SK-N-SH (cell line): ENCODE data around the gene CACNG4. TPM values are rescaled to one million over a fixed set of nuclear protein-coding genes. Genes with fewer than 3 reads are reported as not detected.

Experiments
- CTCF ChIA-PET: fragments of 300-600, 350-600 bp; formaldehyde crosslinking; extraction: SDS; loops from one replicate; lab custom pipeline; 2021; lab: Yijun Ruan, JAX
- POLR2A ChIA-PET: fragments of 350-600 bp; sonication (Branson Sonifier 250); formaldehyde crosslinking; extraction: SDS; loops from one replicate; lab custom pipeline; 2020; ENCODE audit warnings: antibody characterized with exemption, inconsistent platforms; lab: Yijun Ruan, JAX
- DNase-seq: peaks from one replicate; pipeline ENCODE4 v3.0.0; 2012
- H2AFZ ChIP-seq: fragments of 200-600 bp; sonication (generic); 2 replicates; pipeline ENCODE4 v1.8.1; 2016; ENCODE audit warnings: antibody characterized with exemption, mild to moderate bottlenecking, low read depth
- H3F3A ChIP-seq: fragments of 200-600 bp; sonication (generic); replicated peaks from 2 replicates; pipeline ENCODE3; 2016; ENCODE audit warnings: antibody characterized with exemption, mild to moderate bottlenecking; ENCODE audit not compliant: insufficient read depth
- H3K27ac ChIP-seq, 2 experiments: fragments of 200-500 bp in 1 of 2; fragments of 200-600 bp in 1 of 2; sonication (Bioruptor generic) in 1 of 2; sonication (generic), shearing (Covaris generic) in 1 of 2; 2 replicates each; pipeline versions ENCODE4 v1.5.1 to v1.6.1; 2014 to 2016; ENCODE audit warnings: low read depth in 2 of 2, inconsistent platforms in 1 of 2, low read length in 1 of 2, mild to moderate bottlenecking in 1 of 2, mixed read lengths in 1 of 2
- H3K27me3 ChIP-seq: fragments of 200-600 bp; sonication (generic), shearing (Covaris generic); 2 replicates; pipeline ENCODE4 v1.6.1; 2016; ENCODE audit warnings: mixed run types; ENCODE audit not compliant: insufficient read depth
- H3K36me3 ChIP-seq, 2 experiments: fragments of 200-500 bp in 1 of 2; fragments of 200-600 bp in 1 of 2; sonication (Bioruptor generic) in 1 of 2; sonication (generic) in 1 of 2; replicated peaks in 1 of 2; 2 replicates each; pipeline versions ENCODE3 to v1.5.1; 2014 to 2016; ENCODE audit warnings: low read length in 1 of 2, mild to moderate bottlenecking in 1 of 2; ENCODE audit not compliant: insufficient read depth in 2 of 2, control insufficient read depth in 1 of 2
- H3K4me1 ChIP-seq, 2 experiments: fragments of 200-500 bp in 1 of 2; fragments of 200-600 bp in 1 of 2; sonication (Bioruptor generic) in 1 of 2; sonication (generic), shearing (Covaris generic) in 1 of 2; 2 replicates each; pipeline versions ENCODE4 v1.5.1 to v1.6.1; 2014 to 2016; ENCODE audit warnings: low read depth in 1 of 2, low read length in 1 of 2, mixed run types in 1 of 2; ENCODE audit not compliant: insufficient read depth in 2 of 2, control insufficient read depth in 1 of 2
- H3K4me2 ChIP-seq: fragments of 200-600 bp; sonication (generic), shearing (Covaris generic); 2 replicates; pipeline ENCODE4 v1.6.1; 2017; ENCODE audit warnings: mixed run types
- H3K4me3 ChIP-seq, 2 experiments: fragments of 200-500 bp in 1 of 2; fragments of 200-600 bp in 1 of 2; sonication (Bioruptor generic) in 1 of 2; sonication (generic), shearing (Covaris generic) in 1 of 2; 2 replicates each; pipeline versions ENCODE4 v1.5.1 to v1.8.1; 2014 to 2016; ENCODE audit warnings: low read depth in 2 of 2, inconsistent platforms in 1 of 2, low read length in 1 of 2, mild to moderate bottlenecking in 1 of 2, mixed read lengths in 1 of 2, moderate library complexity in 1 of 2
- H3K79me2 ChIP-seq: fragments of 200-600 bp; sonication (generic); 2 replicates; pipeline ENCODE4 v1.8.1; 2017; ENCODE audit warnings: mild to moderate bottlenecking; ENCODE audit not compliant: insufficient read depth
- H3K9ac ChIP-seq: fragments of 200-600 bp; sonication (generic); 2 replicates; pipeline ENCODE4 v1.6.1; 2017; ENCODE audit warnings: mixed run types
- H3K9me2 ChIP-seq: fragments of 200-600 bp; sonication (generic); 2 replicates; pipeline ENCODE4 v1.6.1; 2017; ENCODE audit warnings: mixed run types
- H3K9me3 ChIP-seq: fragments of 200-600 bp; sonication (generic); 2 replicates; pipeline ENCODE4 v1.6.1; 2017; ENCODE audit warnings: mixed run types, mild to moderate bottlenecking, moderate library complexity
- H4K20me1 ChIP-seq: fragments of 200-600 bp; sonication (generic); 2 replicates; pipeline ENCODE4 v1.6.1; 2017; ENCODE audit warnings: mild to moderate bottlenecking, mixed run types; ENCODE audit not compliant: insufficient read depth
- CTCF ChIP-seq: fragments of 200-600 bp; sonication (generic); IDR thresholded peaks from 2 replicates; pipeline ENCODE4 v1.6.1; 2017; ENCODE audit warnings: antibody characterized with exemption, mild to moderate bottlenecking, moderate library complexity
- EP300 ChIP-seq, 2 experiments: IDR thresholded peaks; 2 replicates each; pipeline versions ENCODE4 v1.4.0 to v1.6.1; 2012; ENCODE audit warnings: borderline replicate concordance in 1 of 2, low read depth in 1 of 2, low read length in 1 of 2
- EZH2phosphoT487 ChIP-seq: fragments of 200-600 bp; sonication (generic); IDR thresholded peaks from 2 replicates; pipeline ENCODE4 v1.6.1; 2017; ENCODE audit warnings: low read depth, mixed run types, mild to moderate bottlenecking, antibody characterized with exemption, moderate library complexity, borderline replicate concordance
- FOXJ3 ChIP-seq: sonication (generic); formaldehyde crosslinking; IDR thresholded peaks from 2 replicates; pipeline ENCODE4 v1.5.1; 2020; ENCODE audit warnings: mild to moderate bottlenecking, missing genetic modification reagents
- GABPA ChIP-seq: IDR thresholded peaks from 2 replicates; pipeline ENCODE4 v1.4.0; 2012; ENCODE audit warnings: low read depth, mild to moderate bottlenecking
- GATA2 ChIP-seq: sonication (generic); formaldehyde crosslinking; IDR thresholded peaks from 2 replicates; pipeline ENCODE4 v1.5.0; 2020; ENCODE audit warnings: mild to moderate bottlenecking, missing genetic modification reagents
- JUND ChIP-seq: IDR thresholded peaks from 2 replicates; pipeline ENCODE4 v1.4.0; 2012
- MXI1 ChIP-seq: IDR thresholded peaks from 2 replicates; pipeline ENCODE4 v1.6.1; 2012; ENCODE audit warnings: mild to moderate bottlenecking, low read depth, low read length, improper control_type of control experiment
- NFIC ChIP-seq: IDR thresholded peaks from 2 replicates; pipeline ENCODE4 v1.4.0; 2012; ENCODE audit warnings: borderline replicate concordance
- PBX3 ChIP-seq: IDR thresholded peaks from 2 replicates; pipeline ENCODE4; 2012
- RAD21 ChIP-seq: IDR thresholded peaks from 2 replicates; pipeline ENCODE4 v1.6.1; 2012; ENCODE audit warnings: mild to moderate bottlenecking, low read length
- RCOR1 ChIP-seq: fragments of 150-350 bp; IDR thresholded peaks from 2 replicates; pipeline ENCODE4 v1.6.1; 2017; ENCODE audit warnings: antibody characterized with exemption, low read length
- SIN3A ChIP-seq: IDR thresholded peaks from 2 replicates; pipeline ENCODE4 v1.6.1; 2012; ENCODE audit warnings: low read depth, mild to moderate bottlenecking, low read length, moderate library complexity, borderline replicate concordance
- SMC3 ChIP-seq: IDR thresholded peaks from 2 replicates; pipeline ENCODE4 v1.6.1; 2012; ENCODE audit warnings: low read depth, low read length, improper control_type of control experiment
- YY1 ChIP-seq: IDR thresholded peaks from 2 replicates; pipeline ENCODE4 v1.4.0; 2012; ENCODE audit warnings: low read depth, mild to moderate bottlenecking
- ZBTB33 ChIP-seq: IDR thresholded peaks from 2 replicates; pipeline ENCODE4 v1.4.0; 2012; ENCODE audit warnings: low read depth, borderline replicate concordance
- WGBS: methylation state at CpG from one replicate; pipeline ENCODE4 v1.1.6; 2017; ENCODE audit warnings: low lambda C conversion rate; 5-methylcytosine and 5-hydroxymethylcytosine counted together
- polyA plus RNA-seq, 3 experiments: library from polyadenylated mRNA; depleted of rRNA; stranded (reverse); fragments of >200 nt; gene quantifications; 2 replicates each; pipeline ENCODE4 v1.2.3, GENCODE V29; 2012
- TF ChIP-seq, protein P1 (sequence below): IDR thresholded peaks from 2 replicates; pipeline ENCODE4 v1.4.0; 2012; ENCODE audit warnings: low read depth
- TF ChIP-seq, protein P2 (sequence below): IDR thresholded peaks from 2 replicates; pipeline ENCODE4 v1.6.1; 2012; ENCODE audit warnings: mild to moderate bottlenecking, low read depth, low read length, moderate library complexity

The CACNG4 gene
- polyA plus RNA-seq, 1 of the 3 experiments (the other 2 are of a cell fraction) = 13.2 TPM

DNA sequence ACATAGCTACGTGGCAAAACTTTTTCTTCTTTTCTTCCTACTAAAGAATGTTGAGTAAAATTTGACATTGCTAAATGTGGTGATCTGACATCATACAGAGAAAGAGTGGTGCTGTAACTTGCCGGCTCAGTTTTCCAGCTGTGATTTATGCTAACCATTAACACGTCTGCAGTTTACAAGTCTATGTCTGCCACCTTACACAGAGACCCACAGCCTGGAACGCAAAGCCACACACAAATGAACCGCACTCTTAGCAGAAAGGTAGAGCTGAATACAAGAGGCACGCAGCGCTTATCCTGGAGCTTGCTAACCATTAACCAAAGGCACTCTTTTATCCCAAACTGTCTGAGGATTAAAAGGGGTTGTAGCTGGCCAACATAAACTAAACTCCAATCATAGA lies 111.8 kb downstream of the CACNG4 start:
- H3K36me3 ChIP-seq = peaks cover 34 to 87% of the 10 kb centered on the region in 2 experiments
- peaks cover 3% of the 10 kb centered on the region for H3F3A ChIP-seq
- ChIA-PET POLR2A (no interaction called here), CTCF (interaction anchor here (0.9 to 3.7 kb wide), 6 partner anchors 8 to 81 kb away, joined by 3 to 21 read pairs (median 4); no protein-coding TSS in a partner anchor)
- H3K79me2 ChIP-seq = no peaks in the 10 kb centered on the region
- no peak overlapping the region for H2AFZ ChIP-seq
- 93% methylated on average over 7 of the region's 7 CpGs for WGBS
- H3K9me2 ChIP-seq = no peaks in the 10 kb centered on the region
- H3K4me1 ChIP-seq = peaks cover 0 to 5% of the 10 kb centered on the region in 2 experiments; a peak in 2 of 4 replicates
- no peak overlapping the region for H3K4me3 ChIP-seq
- TF ChIP-seq GABPA (no peak), NFIC (no peak), RAD21 (no peak), SMC3 (no peak), EZH2phosphoT487 (no peak), YY1 (no peak), GATA2 (CRISPR knock-in tag) (no peak), SIN3A (no peak), EP300 (IDR thresholded peaks at IDR 0.05; ENCODE audit: borderline replicate concordance in 1 of 2, low read depth in 1 of 2, low read length in 1 of 2) (no peak), MXI1 (no peak), JUND (no peak), CTCF (no peak), PBX3 (no peak), ZBTB33 (no peak), RCOR1 (no peak), FOXJ3 (CRISPR knock-in tag) (no peak)
- TF ChIP-seq, protein P1, sequence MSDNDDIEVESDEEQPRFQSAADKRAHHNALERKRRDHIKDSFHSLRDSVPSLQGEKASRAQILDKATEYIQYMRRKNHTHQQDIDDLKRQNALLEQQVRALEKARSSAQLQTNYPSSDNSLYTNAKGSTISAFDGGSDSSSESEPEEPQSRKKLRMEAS = no peak
- TF ChIP-seq, protein P2, sequence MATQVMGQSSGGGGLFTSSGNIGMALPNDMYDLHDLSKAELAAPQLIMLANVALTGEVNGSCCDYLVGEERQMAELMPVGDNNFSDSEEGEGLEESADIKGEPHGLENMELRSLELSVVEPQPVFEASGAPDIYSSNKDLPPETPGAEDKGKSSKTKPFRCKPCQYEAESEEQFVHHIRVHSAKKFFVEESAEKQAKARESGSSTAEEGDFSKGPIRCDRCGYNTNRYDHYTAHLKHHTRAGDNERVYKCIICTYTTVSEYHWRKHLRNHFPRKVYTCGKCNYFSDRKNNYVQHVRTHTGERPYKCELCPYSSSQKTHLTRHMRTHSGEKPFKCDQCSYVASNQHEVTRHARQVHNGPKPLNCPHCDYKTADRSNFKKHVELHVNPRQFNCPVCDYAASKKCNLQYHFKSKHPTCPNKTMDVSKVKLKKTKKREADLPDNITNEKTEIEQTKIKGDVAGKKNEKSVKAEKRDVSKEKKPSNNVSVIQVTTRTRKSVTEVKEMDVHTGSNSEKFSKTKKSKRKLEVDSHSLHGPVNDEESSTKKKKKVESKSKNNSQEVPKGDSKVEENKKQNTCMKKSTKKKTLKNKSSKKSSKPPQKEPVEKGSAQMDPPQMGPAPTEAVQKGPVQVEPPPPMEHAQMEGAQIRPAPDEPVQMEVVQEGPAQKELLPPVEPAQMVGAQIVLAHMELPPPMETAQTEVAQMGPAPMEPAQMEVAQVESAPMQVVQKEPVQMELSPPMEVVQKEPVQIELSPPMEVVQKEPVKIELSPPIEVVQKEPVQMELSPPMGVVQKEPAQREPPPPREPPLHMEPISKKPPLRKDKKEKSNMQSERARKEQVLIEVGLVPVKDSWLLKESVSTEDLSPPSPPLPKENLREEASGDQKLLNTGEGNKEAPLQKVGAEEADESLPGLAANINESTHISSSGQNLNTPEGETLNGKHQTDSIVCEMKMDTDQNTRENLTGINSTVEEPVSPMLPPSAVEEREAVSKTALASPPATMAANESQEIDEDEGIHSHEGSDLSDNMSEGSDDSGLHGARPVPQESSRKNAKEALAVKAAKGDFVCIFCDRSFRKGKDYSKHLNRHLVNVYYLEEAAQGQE = no peak
- no peak overlapping the region for H3K4me2 ChIP-seq
- H3K27me3 ChIP-seq = no peaks in the 10 kb centered on the region
- no peak overlapping the region for H3K27ac ChIP-seq
- H4K20me1 ChIP-seq = no peaks in the 10 kb centered on the region
- no peak overlapping the region for H3K9ac ChIP-seq
- no peaks in the 10 kb centered on the region for H3K9me3 ChIP-seq
- DNase-seq = no peak
